Measurements from ENCODE around the gene EVI2A. TPM values are rescaled to one million over a fixed set of nuclear protein-coding genes. Genes with fewer than 3 reads are reported as not detected.

Gene EVI2A
- total and polyA plus RNA-seq, 2 of the 13 experiments (the other 11 are each of a cell fraction or from before 2014, with no cell fraction given) = not detected

GRCh38 chr17:31269578-31269983, 51.8 kb downstream of the EVI2A start:
- intact Hi-C loops (cut with micrococcal nuclease; ENCODE audit: unreplicated experiment) = no loop called here
- WGBS (ENCODE audit: low lambda C conversion rate) = 73% methylated on average over 1 of the region's 1 CpG

GRCh38 chr17:31269036-31269577, 52.3 kb downstream of the EVI2A start:
- H3K9ac ChIP-seq (ENCODE audit: insufficient read depth, low read depth, low read length) = no peak overlapping the region
- no TSS peak for BruUV-seq (replicated peaks)
- FAIRE-seq (no peak), ATAC-seq (no peak), DNase-seq (ENCODE audit: low spot score) (peak; percentile 36)
- intact Hi-C loops (cut with micrococcal nuclease; ENCODE audit: unreplicated experiment) = no loop called here
- POLR2A ChIA-PET = no interaction called here
- peaks cover 2 to 25% of the 10 kb centered on the region in 2 experiments; a peak in 3 of 5 replicates for H3K36me3 ChIP-seq (replicated peaks in 1 of 2; ENCODE audit: control insufficient read depth in 1 of 2, insufficient read depth in 2 of 2, low read length in 2 of 2)
- H3K27me3 ChIP-seq (ENCODE audit: control insufficient read depth in 1 of 2, insufficient read depth in 2 of 2, low read length in 2 of 2) = no peaks in the 10 kb centered on the region
- H3K4me1 ChIP-seq (ENCODE audit: insufficient read depth, low read length) = peaks cover 25% of the 10 kb centered on the region
- in situ Hi-C loops (cut with HindIII; ENCODE audit: extremely low pct_ligation_motif_present, low pct_unique_long_range_greater_than_20kb) = no loop called here
- no peak overlapping the region for H3K4me3 ChIP-seq (replicated peaks in 1 of 3; ENCODE audit: insufficient read depth in 1 of 3, low read depth in 2 of 3, low read length in 3 of 3)
- H3K79me2 ChIP-seq (ENCODE audit: insufficient read depth, low read length) = no peaks in the 10 kb centered on the region
- no peaks in the 10 kb centered on the region for H3K9me3 ChIP-seq (ENCODE audit: low read length)
- no peak overlapping the region for H3K4me2 ChIP-seq (ENCODE audit: low read depth, low read length)
- no peak overlapping the region for H3K27ac ChIP-seq (ENCODE audit: extremely low read length, insufficient read depth, low read length)
- CTCF ChIA-PET (ENCODE audit: low intra/inter-chr PET ratio, low total read pairs) = no interaction called here
- 98% methylated on average over 2 of the region's 2 CpGs for WGBS (ENCODE audit: low lambda C conversion rate)
- no peaks in the 10 kb centered on the region for H4K20me1 ChIP-seq (ENCODE audit: insufficient read depth, low read length)
- H2AFZ ChIP-seq (ENCODE audit: low read length) = no peak overlapping the region
- TF ChIP-seq KDM5A (IDR thresholded peaks at IDR 0.05; ENCODE audit: borderline replicate concordance, low read length) = no peak
- TF ChIP-seq GATAD2A (CRISPR knock-in tag; IDR thresholded peaks at IDR 0.05) = 0 out of 2 replicates have a peak, but pooled peaks have one; percentile 41
- no peak for TF ChIP-seq ZSCAN31 (CRISPR knock-in tag; IDR thresholded peaks at IDR 0.05; ENCODE audit: low read depth)
- TF ChIP-seq, protein P1, sequence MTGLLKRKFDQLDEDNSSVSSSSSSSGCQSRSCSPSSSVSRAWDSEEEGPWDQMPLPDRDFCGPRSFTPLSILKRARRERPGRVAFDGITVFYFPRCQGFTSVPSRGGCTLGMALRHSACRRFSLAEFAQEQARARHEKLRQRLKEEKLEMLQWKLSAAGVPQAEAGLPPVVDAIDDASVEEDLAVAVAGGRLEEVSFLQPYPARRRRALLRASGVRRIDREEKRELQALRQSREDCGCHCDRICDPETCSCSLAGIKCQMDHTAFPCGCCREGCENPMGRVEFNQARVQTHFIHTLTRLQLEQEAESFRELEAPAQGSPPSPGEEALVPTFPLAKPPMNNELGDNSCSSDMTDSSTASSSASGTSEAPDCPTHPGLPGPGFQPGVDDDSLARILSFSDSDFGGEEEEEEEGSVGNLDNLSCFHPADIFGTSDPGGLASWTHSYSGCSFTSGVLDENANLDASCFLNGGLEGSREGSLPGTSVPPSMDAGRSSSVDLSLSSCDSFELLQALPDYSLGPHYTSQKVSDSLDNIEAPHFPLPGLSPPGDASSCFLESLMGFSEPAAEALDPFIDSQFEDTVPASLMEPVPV (CRISPR knock-in tag; IDR thresholded peaks at IDR 0.05) = no peak
- TF ChIP-seq CEBPG (CRISPR knock-in tag; IDR thresholded peaks at IDR 0.05) = peak; percentile 51
- TF ChIP-seq BCL6 (CRISPR knock-in tag; IDR thresholded peaks at IDR 0.05) = no peak
- no peak for TF ChIP-seq SNRNP70 (IDR thresholded peaks at IDR 0.05; ENCODE audit: low read depth, low read length)
- TF ChIP-seq FOXP1 (IDR thresholded peaks at IDR 0.05) = no peak
- TF ChIP-seq FOXP1 (CRISPR knock-in tag; IDR thresholded peaks at IDR 0.05) = peak; percentile 44
- TF ChIP-seq MED13 (CRISPR knock-in tag; IDR thresholded peaks at IDR 0.05) = no peak
- TF ChIP-seq CEBPB (IDR thresholded peaks at IDR 0.05; ENCODE audit: borderline replicate concordance, low read depth, low read length) = peak; percentile 56; the same call in 1 of the 2 replicates
- TF ChIP-seq SKI (IDR thresholded peaks at IDR 0.05; ENCODE audit: partially characterized antibody) = no peak
- TF ChIP-seq SOX6 (IDR thresholded peaks at IDR 0.05) = no peak
- TF ChIP-seq SOX6 (CRISPR knock-in tag; IDR thresholded peaks at IDR 0.05) = peak; percentile 58; the same call in 1 of the 2 replicates
- no peak for TF ChIP-seq ZNF414 (CRISPR knock-in tag; IDR thresholded peaks at IDR 0.05)
- TF ChIP-seq ZNF724P (CRISPR knock-in tag; IDR thresholded peaks at IDR 0.05; ENCODE audit: borderline replicate concordance) = no peak
- no peak for TF ChIP-seq ZNF746 (CRISPR knock-in tag; IDR thresholded peaks at IDR 0.05)
- no peak for TF ChIP-seq SRY (CRISPR knock-in tag; IDR thresholded peaks at IDR 0.05)
- no peak for TF ChIP-seq CENPX (CRISPR knock-in tag; IDR thresholded peaks at IDR 0.05)

More at GRCh38 chr17:31269578-31269983, 51.8 kb downstream of the EVI2A start:
- H4K20me1 ChIP-seq (ENCODE audit: insufficient read depth, low read length) = no peaks in the 10 kb centered on the region
- ATAC-seq = no peak
- H3K4me2 ChIP-seq (ENCODE audit: low read depth, low read length) = no peak overlapping the region
- H3K4me1 ChIP-seq (ENCODE audit: insufficient read depth, low read length) = peaks cover 30% of the 10 kb centered on the region
- in situ Hi-C loops (cut with HindIII; ENCODE audit: extremely low pct_ligation_motif_present, low pct_unique_long_range_greater_than_20kb) = no loop called here
- peak; percentile 64 for DNase-seq (ENCODE audit: low spot score)
- no TSS peak for BruUV-seq (replicated peaks)
- TF ChIP-seq ZNF816 (CRISPR knock-in tag; IDR thresholded peaks at IDR 0.05; ENCODE audit: borderline replicate concordance) = no peak
- 0 out of 2 replicates have a peak, but pooled peaks have one; percentile 8 for TF ChIP-seq FOSL2 (CRISPR knock-in tag; IDR thresholded peaks at IDR 0.05)
- TF ChIP-seq TEAD3 (CRISPR knock-in tag; optimal IDR thresholded peaks at IDR 0.05; ENCODE audit: borderline replicate concordance) = peak; percentile 25
- H2AFZ ChIP-seq (ENCODE audit: low read length) = no peak overlapping the region
- no peak overlapping the region for H3K9ac ChIP-seq (ENCODE audit: insufficient read depth, low read depth, low read length)
- H3K36me3 ChIP-seq (replicated peaks in 1 of 2; ENCODE audit: control insufficient read depth in 1 of 2, insufficient read depth in 2 of 2, low read length in 2 of 2) = peaks cover 2 to 22% of the 10 kb centered on the region in 2 experiments; a peak in 3 of 5 replicates
- ChIA-PET POLR2A (no interaction called here), CTCF (ENCODE audit: low intra/inter-chr PET ratio, low total read pairs) (no interaction called here)
- H3K27ac ChIP-seq (ENCODE audit: extremely low read length, insufficient read depth, low read length) = no peak overlapping the region
- H3K9me3 ChIP-seq (ENCODE audit: low read length) = no peaks in the 10 kb centered on the region
- no peaks in the 10 kb centered on the region for H3K79me2 ChIP-seq (ENCODE audit: insufficient read depth, low read length)
- H3K27me3 ChIP-seq (ENCODE audit: control insufficient read depth in 1 of 2, insufficient read depth in 2 of 2, low read length in 2 of 2) = no peaks in the 10 kb centered on the region
- no peak overlapping the region for H3K4me3 ChIP-seq (replicated peaks in 1 of 3; ENCODE audit: insufficient read depth in 1 of 3, low read depth in 2 of 3, low read length in 3 of 3)
- no peak for FAIRE-seq

Data from HepG2 (cell line).